BLaER1 treated with 17β-estradiol and CSF1 and Interleukin-3, amounts not matched to agents 10 nM and 100 nM (cell line): ENCODE measurements around the gene TMEM163.

Experiments
- H3K27ac ChIP-seq, 11 experiments: shearing (Covaris generic); formaldehyde crosslinking; 2 replicates each; pipeline ENCODE4 v1.8.1; 2022
- H3K27me3 ChIP-seq, 11 experiments: shearing (Covaris generic); formaldehyde crosslinking; 2 replicates each; pipeline ENCODE4 v1.8.1; 2022
- H3K36me3 ChIP-seq, 11 experiments: shearing (Covaris generic); formaldehyde crosslinking; 2 replicates each; pipeline ENCODE4 v1.8.1; 2022
- H3K4me1 ChIP-seq, 10 experiments: shearing (Covaris generic); formaldehyde crosslinking; 2 replicates each; pipeline ENCODE4 v1.8.1; 2022
- H3K4me2 ChIP-seq, 11 experiments: shearing (Covaris generic); formaldehyde crosslinking; 2 replicates each; pipeline ENCODE4 v1.8.1; 2022
- H3K4me3 ChIP-seq, 10 experiments: shearing (Covaris generic); formaldehyde crosslinking; 2 replicates each; pipeline ENCODE4 v1.8.1; 2022
- H3K9ac ChIP-seq, 11 experiments: shearing (Covaris generic); formaldehyde crosslinking; 2 replicates each; pipeline ENCODE4 v1.8.1; 2022
- H3K9me3 ChIP-seq, 11 experiments: shearing (Covaris generic); formaldehyde crosslinking; replicated peaks in 1 of 11; 2 replicates each; pipeline ENCODE4 v1.8.1; 2022
- H4K20me1 ChIP-seq, 11 experiments: shearing (Covaris generic); formaldehyde crosslinking; 2 replicates each; pipeline ENCODE4 v1.8.1; 2022
- Cebpa-rat ChIP-seq, 11 experiments: shearing (Covaris generic); IDR thresholded peaks; 2 replicates each; pipeline ENCODE4 v1.8.1; 2022

Gene TMEM163

GRCh38 chr2:134711692-134712091 is 7.1 kb downstream of the TMEM163 start:
- peaks cover 30 to 52% (median 50%) of the 10 kb centered on the region in 11 experiments for H3K27me3 ChIP-seq

GRCh38 chr2:134707330-134707676 is 11.5 kb downstream of the TMEM163 start:
- Histone ChIP-seq H3K4me2 (peak overlapping the region; percentile 56 to 86 (median 80)), H4K20me1 (no peaks in the 10 kb centered on the region), H3K36me3 (no peaks in the 10 kb centered on the region), H3K4me3 (no peak overlapping the region), H3K27me3 (peaks cover 0 to 24% (median 7%) of the 10 kb centered on the region in 11 experiments; a peak in 15 of 22 replicates), H3K4me1 (peaks cover 15 to 49% (median 24%) of the 10 kb centered on the region in 10 experiments), H3K9ac (no peak overlapping the region), H3K9me3 (no peaks in the 10 kb centered on the region), H3K27ac (no peak overlapping the region)
- TF ChIP-seq Cebpa-rat (IDR thresholded peaks at IDR 0.05) = no peak

More at GRCh38 chr2:134711692-134712091, 7.1 kb downstream of the TMEM163 start:
- Histone ChIP-seq H3K27ac (no peak overlapping the region; a peak in 1 of 22 replicates), H3K9ac (no peak overlapping the region), H3K9me3 (no peaks in the 10 kb centered on the region), H3K4me1 (peaks cover 5 to 41% (median 21%) of the 10 kb centered on the region in 10 experiments), H3K4me2 (peak overlapping the region in 5 of 11 experiments; percentile 45 to 75 (median 61); a peak in 6 of 22 replicates), H4K20me1 (peaks cover 0 to 4% (median 0%) of the 10 kb centered on the region in 11 experiments; a peak in 4 of 22 replicates), H3K36me3 (no peaks in the 10 kb centered on the region), H3K4me3 (no peak overlapping the region)
- no peak for TF ChIP-seq Cebpa-rat (IDR thresholded peaks at IDR 0.05)

GRCh38 chr2:134706587-134707329 is 12.0 kb downstream of the TMEM163 start:
- H3K27ac ChIP-seq = no peak overlapping the region
- no peaks in the 10 kb centered on the region for H3K9me3 ChIP-seq
- peaks cover 15 to 44% (median 23%) of the 10 kb centered on the region in 10 experiments for H3K4me1 ChIP-seq
- no peak for TF ChIP-seq Cebpa-rat (IDR thresholded peaks at IDR 0.05)
- H3K9ac ChIP-seq = no peak overlapping the region; a peak in 1 of 22 replicates
- H3K4me2 ChIP-seq = peak overlapping the region; percentile 56 to 86 (median 80)
- H4K20me1 ChIP-seq = no peaks in the 10 kb centered on the region
- H3K4me3 ChIP-seq = peak overlapping the region in 1 of 10 experiments; percentile 9; a peak in 1 of 20 replicates
- H3K36me3 ChIP-seq = no peaks in the 10 kb centered on the region
- H3K27me3 ChIP-seq = peaks cover 0 to 18% (median 2%) of the 10 kb centered on the region in 11 experiments; a peak in 12 of 22 replicates

GRCh38 chr2:134705861-134706586 is 12.8 kb downstream of the TMEM163 start:
- no peak overlapping the region for H3K9ac ChIP-seq
- TF ChIP-seq Cebpa-rat (IDR thresholded peaks at IDR 0.05) = no peak
- H4K20me1 ChIP-seq = no peaks in the 10 kb centered on the region
- peaks cover 15 to 41% (median 23%) of the 10 kb centered on the region in 10 experiments for H3K4me1 ChIP-seq
- no peaks in the 10 kb centered on the region for H3K36me3 ChIP-seq
- H3K4me3 ChIP-seq = no peak overlapping the region
- no peak overlapping the region for H3K27ac ChIP-seq
- no peaks in the 10 kb centered on the region for H3K9me3 ChIP-seq
- peaks cover 0 to 14% (median 0%) of the 10 kb centered on the region in 11 experiments; a peak in 3 of 22 replicates for H3K27me3 ChIP-seq
- H3K4me2 ChIP-seq = peak overlapping the region; percentile 56 to 86 (median 80)

GRCh38 chr2:134704173-134704572 is 14.6 kb downstream of the TMEM163 start:
- Histone ChIP-seq H3K27me3 (peaks cover 0 to 14% (median 0%) of the 10 kb centered on the region in 11 experiments; a peak in 3 of 22 replicates), H3K4me2 (peak overlapping the region in 1 of 11 experiments; percentile 60; a peak in 3 of 22 replicates), H4K20me1 (no peaks in the 10 kb centered on the region), H3K4me3 (no peak overlapping the region), H3K4me1 (peaks cover 15 to 41% (median 23%) of the 10 kb centered on the region in 10 experiments), H3K9me3 (no peaks in the 10 kb centered on the region), H3K9ac (no peak overlapping the region), H3K36me3 (no peaks in the 10 kb centered on the region), H3K27ac (no peak overlapping the region)
- TF ChIP-seq Cebpa-rat (IDR thresholded peaks at IDR 0.05) = no peak

GRCh38 chr2:134703426-134703825 is 15.4 kb downstream of the TMEM163 start:
- H3K4me1 ChIP-seq = peaks cover 15 to 41% (median 23%) of the 10 kb centered on the region in 10 experiments
- TF ChIP-seq Cebpa-rat (IDR thresholded peaks at IDR 0.05) = no peak
- no peaks in the 10 kb centered on the region for H3K36me3 ChIP-seq
- no peaks in the 10 kb centered on the region for H3K9me3 ChIP-seq
- H3K4me2 ChIP-seq = peak overlapping the region in 3 of 11 experiments; percentile 45 to 60 (median 46); a peak in 5 of 22 replicates
- H3K27ac ChIP-seq = peak overlapping the region in 1 of 11 experiments; percentile 7; a peak in 1 of 22 replicates
- H3K27me3 ChIP-seq = peaks cover 0 to 14% (median 0%) of the 10 kb centered on the region in 11 experiments; a peak in 3 of 22 replicates
- no peak overlapping the region for H3K4me3 ChIP-seq
- no peak overlapping the region for H3K9ac ChIP-seq
- H4K20me1 ChIP-seq = no peaks in the 10 kb centered on the region

- Histone ChIP-seq H3K36me3 (no peaks in the 10 kb centered on the region), H3K4me1 (peaks cover 0 to 22% (median 3%) of the 10 kb centered on the region in 10 experiments; a peak in 14 of 20 replicates), H3K27ac (no peak overlapping the region), H4K20me1 (no peaks in the 10 kb centered on the region), H3K4me3 (no peak overlapping the region), H3K9me3 (no peaks in the 10 kb centered on the region), H3K27me3 (peaks cover 0 to 3% (median 0%) of the 10 kb centered on the region in 11 experiments; a peak in 3 of 22 replicates), H3K9ac (no peak overlapping the region), H3K4me2 (no peak overlapping the region)
- TF ChIP-seq Cebpa-rat (IDR thresholded peaks at IDR 0.05) = no peak
These were observed 18.1 kb downstream of the TMEM163 start for GRCh38 chr2:134700730-134701129.

- H3K4me3 ChIP-seq = no peak overlapping the region
- no peaks in the 10 kb centered on the region for H3K27me3 ChIP-seq
- peaks cover 0 to 1% (median 0%) of the 10 kb centered on the region in 10 experiments; a peak in 2 of 20 replicates for H3K4me1 ChIP-seq
- no peaks in the 10 kb centered on the region for H3K36me3 ChIP-seq
- no peak overlapping the region for H3K27ac ChIP-seq
- no peaks in the 10 kb centered on the region for H3K9me3 ChIP-seq
- H3K4me2 ChIP-seq = no peak overlapping the region
- H4K20me1 ChIP-seq = no peaks in the 10 kb centered on the region
- no peak overlapping the region for H3K9ac ChIP-seq
- TF ChIP-seq Cebpa-rat (IDR thresholded peaks at IDR 0.05) = no peak
These were observed 24.4 kb downstream of the TMEM163 start for GRCh38 chr2:134694411-134694810.
